Neural cell (in vitro differentiated cells): ENCODE measurements around the gene UGGT1. TPM values are rescaled to one million over a fixed set of nuclear protein-coding genes. Genes with fewer than 3 reads are reported as not detected.

Experiments
- H2AFZ ChIP-seq: fragments of 200-600, 300-800 bp; sonication (generic), shearing (Covaris generic); 2 replicates; pipeline ENCODE4 v1.6.0; 2014; ENCODE audit warnings: low read depth, mild to moderate bottlenecking, antibody characterized with exemption, low read length, moderate library complexity
- H3F3A ChIP-seq: fragments of 200-600 bp; shearing (Covaris generic); 2 replicates; pipeline ENCODE4 v1.6.1; 2016; ENCODE audit warnings: mild to moderate bottlenecking, moderate library complexity, mixed read lengths, antibody characterized with exemption, low read length; ENCODE audit not compliant: insufficient read depth, poor library complexity, severe bottlenecking
- H3K27ac ChIP-seq: fragments of 200-600, 300-800 bp; sonication (generic), shearing (Covaris generic); 2 replicates; pipeline ENCODE4 v1.5.1; 2014; ENCODE audit warnings: mild to moderate bottlenecking, low read length, moderate library complexity
- H3K27me3 ChIP-seq: fragments of 300-800, 200-600 bp; sonication (generic), shearing (Covaris generic); 2 replicates; pipeline ENCODE4 v1.6.0; 2014; ENCODE audit warnings: mild to moderate bottlenecking, low read depth, low read length, moderate library complexity; ENCODE audit not compliant: insufficient read depth
- H3K36me3 ChIP-seq: fragments of 300-800, 200-600 bp; sonication (generic), shearing (Covaris generic); 2 replicates; pipeline ENCODE4 v1.5.1; 2014; ENCODE audit warnings: mild to moderate bottlenecking, antibody characterized with exemption, low read length, moderate library complexity; ENCODE audit not compliant: insufficient read depth
- H3K4me2 ChIP-seq: fragments of 300-800, 200-600 bp; sonication (generic), shearing (Covaris generic); 2 replicates; pipeline ENCODE4 v1.6.0; 2014; ENCODE audit warnings: mild to moderate bottlenecking, low read length
- H3K4me3 ChIP-seq: fragments of 300-800, 200-600 bp; sonication (generic), shearing (Covaris generic); 2 replicates; pipeline ENCODE4 v1.5.1; 2014; ENCODE audit warnings: mild to moderate bottlenecking, low read length, moderate library complexity
- H3K79me2 ChIP-seq: fragments of 200-600 bp; shearing (Covaris generic); replicated peaks from 2 replicates; pipeline ENCODE4 v1.6.0; 2014; ENCODE audit warnings: mild to moderate bottlenecking, low read length, moderate library complexity; ENCODE audit not compliant: insufficient read depth
- H3K9ac ChIP-seq: fragments of 300-800, 200-600 bp; sonication (generic), shearing (Covaris generic); 2 replicates; pipeline ENCODE4 v1.6.1; 2016; ENCODE audit warnings: mild to moderate bottlenecking, low read length, mixed read lengths
- H3K9me2 ChIP-seq: fragments of 200-600 bp; shearing (Covaris generic); 2 replicates; pipeline ENCODE4 v1.6.1; 2016; ENCODE audit warnings: mild to moderate bottlenecking, low read length, mixed read lengths; ENCODE audit not compliant: insufficient read depth
- H3K9me3 ChIP-seq: fragments of 200-600, 300-800 bp; sonication (generic), shearing (Covaris generic); 2 replicates; pipeline ENCODE4 v1.6.1; 2016; ENCODE audit warnings: mild to moderate bottlenecking, mixed run types, low read length, moderate library complexity, mixed read lengths
- H4K20me1 ChIP-seq: fragments of 200-600 bp; shearing (Covaris generic); 2 replicates; pipeline ENCODE4 v1.6.1; 2016; ENCODE audit warnings: mild to moderate bottlenecking, mixed run types; ENCODE audit not compliant: insufficient read depth
- EP300 ChIP-seq: fragments of 450-650 bp; conservative IDR thresholded peaks from 2 replicates; pipeline ENCODE4 v1.6.1; 2014; ENCODE audit warnings: antibody characterized with exemption, mild to moderate bottlenecking, moderate library complexity; ENCODE audit not compliant: poor library complexity, severe bottlenecking
- EZH2 ChIP-seq: fragments of 200-600, 300-800 bp; shearing (Covaris generic), sonication (generic); IDR thresholded peaks from 2 replicates; pipeline ENCODE4 v1.6.1; 2014; ENCODE audit warnings: antibody characterized with exemption, low read length, borderline replicate concordance, mild to moderate bottlenecking; ENCODE audit not compliant: insufficient read depth, poor library complexity, severe bottlenecking
- MXI1 ChIP-seq: fragments of 450-650 bp; conservative IDR thresholded peaks from 2 replicates; pipeline ENCODE4 v1.6.1; 2014; ENCODE audit warnings: antibody characterized with exemption, mild to moderate bottlenecking; ENCODE audit not compliant: poor library complexity, severe bottlenecking
- POLR2AphosphoS5 ChIP-seq: IDR thresholded peaks from 2 replicates; pipeline ENCODE4 v1.6.1; 2012
- RAD21 ChIP-seq: fragments of 450-650 bp; conservative IDR thresholded peaks from 2 replicates; pipeline ENCODE4 v1.6.1; 2014; ENCODE audit warnings: antibody characterized with exemption, mild to moderate bottlenecking, moderate library complexity
- REST ChIP-seq: IDR thresholded peaks from 2 replicates; pipeline ENCODE4 v1.6.1; 2012; ENCODE audit warnings: borderline replicate concordance
- SMC3 ChIP-seq: fragments of 450-650 bp; conservative IDR thresholded peaks from 2 replicates; pipeline ENCODE4 v1.6.1; 2014; ENCODE audit warnings: antibody characterized with exemption, mild to moderate bottlenecking, moderate library complexity; ENCODE audit not compliant: poor library complexity
- TAF1 ChIP-seq: IDR thresholded peaks from 2 replicates; pipeline ENCODE4 v1.6.1; 2012; ENCODE audit warnings: low read depth
- polyA plus RNA-seq: library from polyadenylated mRNA; depleted of rRNA; stranded (reverse); fragments of >200 nt; gene quantifications from 2 replicates; pipeline ENCODE4 v1.2.3, GENCODE V29; 2014
- TF ChIP-seq, protein P1 (sequence below): fragments of 450-650 bp; IDR thresholded peaks from 2 replicates; pipeline ENCODE4 v1.5.1; 2014; ENCODE audit warnings: antibody characterized with exemption, mild to moderate bottlenecking, moderate library complexity; ENCODE audit not compliant: poor library complexity, severe bottlenecking

The UGGT1 gene
- polyA plus RNA-seq, 1 donor from 2014 or later, result 26.3 TPM

- Histone ChIP-seq H3K27ac (no peak overlapping the region), H3F3A (no peaks in the 10 kb centered on the region), H3K9me2 (no peaks in the 10 kb centered on the region), H4K20me1 (no peaks in the 10 kb centered on the region), H3K9me3 (no peaks in the 10 kb centered on the region), H3K36me3 (no peaks in the 10 kb centered on the region), H2AFZ (no peak overlapping the region), H3K4me2 (no peak overlapping the region), H3K27me3 (no peaks in the 10 kb centered on the region), H3K9ac (no peak overlapping the region), H3K79me2 (no peaks in the 10 kb centered on the region), H3K4me3 (no peak overlapping the region)
- TF ChIP-seq TAF1, result no peak
- no peak for TF ChIP-seq REST
- TF ChIP-seq, protein P1, sequence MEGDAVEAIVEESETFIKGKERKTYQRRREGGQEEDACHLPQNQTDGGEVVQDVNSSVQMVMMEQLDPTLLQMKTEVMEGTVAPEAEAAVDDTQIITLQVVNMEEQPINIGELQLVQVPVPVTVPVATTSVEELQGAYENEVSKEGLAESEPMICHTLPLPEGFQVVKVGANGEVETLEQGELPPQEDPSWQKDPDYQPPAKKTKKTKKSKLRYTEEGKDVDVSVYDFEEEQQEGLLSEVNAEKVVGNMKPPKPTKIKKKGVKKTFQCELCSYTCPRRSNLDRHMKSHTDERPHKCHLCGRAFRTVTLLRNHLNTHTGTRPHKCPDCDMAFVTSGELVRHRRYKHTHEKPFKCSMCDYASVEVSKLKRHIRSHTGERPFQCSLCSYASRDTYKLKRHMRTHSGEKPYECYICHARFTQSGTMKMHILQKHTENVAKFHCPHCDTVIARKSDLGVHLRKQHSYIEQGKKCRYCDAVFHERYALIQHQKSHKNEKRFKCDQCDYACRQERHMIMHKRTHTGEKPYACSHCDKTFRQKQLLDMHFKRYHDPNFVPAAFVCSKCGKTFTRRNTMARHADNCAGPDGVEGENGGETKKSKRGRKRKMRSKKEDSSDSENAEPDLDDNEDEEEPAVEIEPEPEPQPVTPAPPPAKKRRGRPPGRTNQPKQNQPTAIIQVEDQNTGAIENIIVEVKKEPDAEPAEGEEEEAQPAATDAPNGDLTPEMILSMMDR, result no peak
- TF ChIP-seq RAD21, result no peak
- no peak for TF ChIP-seq SMC3
- no peak for TF ChIP-seq MXI1
- no peak for TF ChIP-seq POLR2AphosphoS5
- TF ChIP-seq EZH2, result no peak
- TF ChIP-seq EP300, result no peak
Measured at GRCh38 chr2:128217671-128218070, 126.7 kb downstream of the UGGT1 start.

GRCh38 chr2:128219891-128220290 is 128.9 kb downstream of the UGGT1 start:
- no peaks in the 10 kb centered on the region for H3K36me3 ChIP-seq
- H3K9me2 ChIP-seq, result no peaks in the 10 kb centered on the region
- H3K9ac ChIP-seq, result no peak overlapping the region
- no peaks in the 10 kb centered on the region for H3F3A ChIP-seq
- no peaks in the 10 kb centered on the region for H3K9me3 ChIP-seq
- no peak overlapping the region for H3K4me3 ChIP-seq
- H3K79me2 ChIP-seq, result no peaks in the 10 kb centered on the region
- no peak overlapping the region for H2AFZ ChIP-seq
- no peak overlapping the region for H3K4me2 ChIP-seq
- no peaks in the 10 kb centered on the region for H3K27me3 ChIP-seq
- H3K27ac ChIP-seq, result no peak overlapping the region
- H4K20me1 ChIP-seq, result no peaks in the 10 kb centered on the region
- TF ChIP-seq REST (no peak), EP300 (no peak), TAF1 (no peak)
- TF ChIP-seq, protein P1, result no peak
